Muscle of back (tissue), 11 donors: ENCODE data around the gene LCT. TPM values are rescaled to one million over a fixed set of nuclear protein-coding genes. Genes with fewer than 3 reads are reported as not detected.
"Not testable (repeated sequence)": the region's sequence is repeated elsewhere in the genome, so short reads cannot be mapped to it uniquely, and the experiment has no call there.

Experiments
- DNase-seq, 3 donors: peaks; one replicate each; pipeline versions ENCODE4 v3.0.0 to v3.0.0-alpha.2; 2013
- polyA plus RNA-seq, 10 donors: library from polyadenylated mRNA; unstranded; fragments of 120-200 nt; gene quantifications; one replicate each; pipeline ENCODE4 v1.2.1, GENCODE V29; 2013; ENCODE audit not compliant: insufficient read length in 10 of 10

The LCT gene
- polyA plus RNA-seq, 10 donors, result 0.03 TPM; not detected in 9

DNA sequence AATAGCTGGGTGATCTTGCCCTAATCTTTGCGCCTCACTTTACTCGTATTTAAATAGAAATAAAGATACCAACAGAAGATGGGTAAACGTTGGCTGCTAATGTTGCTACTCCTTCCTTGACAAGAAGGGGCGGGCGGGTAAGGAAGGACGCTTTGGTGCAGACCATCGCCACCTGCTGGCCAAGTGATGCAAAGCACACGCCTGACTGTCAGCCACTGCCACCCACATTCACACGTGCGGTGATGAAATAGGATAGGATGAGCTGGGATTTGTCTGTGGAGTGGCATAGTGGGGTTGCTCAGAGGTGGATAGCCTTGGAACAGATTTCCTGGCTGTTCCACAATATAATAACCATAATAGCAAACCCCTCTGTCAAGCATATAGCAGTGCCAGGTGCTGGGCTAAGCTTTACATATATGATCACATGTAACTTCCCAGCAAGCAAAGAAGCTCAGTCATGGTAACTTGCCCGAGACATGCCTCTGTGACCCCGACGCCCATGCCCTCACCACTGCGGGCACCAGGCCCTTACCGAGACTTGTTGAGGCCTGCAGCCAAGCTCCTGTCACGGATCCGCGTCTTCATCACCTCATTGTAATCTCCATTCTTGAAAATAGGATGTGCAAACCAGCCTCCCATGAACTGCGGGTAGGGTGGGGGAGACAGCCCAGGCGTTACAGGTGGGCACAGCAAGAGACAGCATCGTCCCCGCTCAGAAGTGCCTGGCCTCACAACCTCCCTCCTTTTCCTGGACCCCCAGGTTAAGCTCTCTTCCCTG is 39.3 kb downstream of the LCT start:
- DNase-seq, result peak; percentile 38 to 72 (median 47)

DNA sequence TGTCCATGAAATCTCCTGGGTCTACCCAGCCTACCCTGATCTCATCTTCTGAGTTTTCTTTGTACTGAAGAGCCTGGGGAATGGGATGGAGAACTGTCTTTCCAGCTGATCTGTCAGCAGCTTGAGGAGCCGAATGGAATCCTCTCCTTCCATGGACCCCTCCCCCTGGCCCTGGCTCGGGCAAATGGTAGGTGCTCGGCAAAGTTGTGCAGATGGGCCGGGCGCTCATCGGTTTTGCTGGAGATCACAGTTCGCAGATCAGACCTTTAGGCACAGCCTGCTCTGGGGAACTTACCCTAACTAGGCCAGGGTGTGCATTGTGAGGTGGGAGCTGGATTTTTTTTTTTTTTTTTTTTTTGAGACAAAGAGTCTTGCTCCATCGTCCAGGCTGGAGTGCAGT is 40.4 kb downstream of the LCT start:
- DNase-seq, result no peak

DNA sequence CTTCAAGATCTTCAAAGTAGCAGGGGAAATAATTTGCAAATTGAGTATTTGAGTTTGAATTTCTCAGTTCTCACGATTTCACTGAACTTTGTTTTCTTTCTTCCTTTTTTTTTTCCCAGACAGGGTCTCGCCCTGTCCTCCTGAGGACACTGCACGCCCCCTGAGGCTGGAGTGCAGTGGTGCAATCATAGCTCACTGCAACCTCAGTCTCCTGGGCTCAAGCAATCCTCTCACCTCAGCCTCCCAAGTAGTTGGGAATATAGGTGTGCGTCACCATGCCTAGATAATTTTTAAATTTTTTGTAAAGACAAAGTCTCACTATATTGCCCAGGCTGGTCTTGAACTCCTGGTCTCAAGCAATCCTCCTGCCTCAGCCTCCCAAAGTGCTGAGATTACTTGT is 41.3 kb downstream of the LCT start:
- not testable (repeated sequence) for DNase-seq

DNA sequence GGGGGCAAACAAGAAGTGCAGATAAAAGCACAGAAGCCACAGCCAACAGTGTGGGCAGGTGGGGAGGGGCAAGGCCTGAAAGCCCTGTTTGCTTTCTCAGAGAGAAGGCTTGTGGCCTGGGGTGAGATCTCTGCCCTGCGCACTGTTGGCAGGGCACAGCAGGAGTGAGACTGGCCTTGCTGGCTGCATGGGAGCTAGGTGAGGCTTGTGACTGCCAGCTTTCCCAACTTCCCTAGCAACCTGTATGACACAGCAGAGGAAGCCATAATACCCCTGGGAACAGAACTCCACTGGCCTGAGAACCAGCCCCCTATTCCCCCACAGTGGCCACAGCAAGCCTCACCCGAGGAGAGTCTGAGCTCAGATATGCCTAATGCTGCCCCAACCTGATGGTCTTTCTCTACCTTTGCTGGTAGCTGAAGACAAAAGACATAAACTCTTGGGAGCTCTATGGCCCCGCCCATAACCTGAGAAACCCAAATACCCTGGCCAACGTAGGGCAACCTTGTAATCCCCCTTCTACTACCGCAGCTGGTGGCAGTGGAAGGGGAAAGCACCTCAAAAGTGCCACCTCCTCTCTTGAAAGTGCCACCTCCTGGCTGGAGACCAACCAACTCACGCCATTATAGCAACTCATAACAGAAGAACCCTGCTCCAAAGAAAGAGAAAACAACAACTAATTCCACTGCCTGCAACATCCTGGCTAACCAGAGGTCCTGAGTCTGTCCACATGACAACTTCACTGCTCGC is 44.4 kb downstream of the LCT start:
- no peak for DNase-seq

DNA sequence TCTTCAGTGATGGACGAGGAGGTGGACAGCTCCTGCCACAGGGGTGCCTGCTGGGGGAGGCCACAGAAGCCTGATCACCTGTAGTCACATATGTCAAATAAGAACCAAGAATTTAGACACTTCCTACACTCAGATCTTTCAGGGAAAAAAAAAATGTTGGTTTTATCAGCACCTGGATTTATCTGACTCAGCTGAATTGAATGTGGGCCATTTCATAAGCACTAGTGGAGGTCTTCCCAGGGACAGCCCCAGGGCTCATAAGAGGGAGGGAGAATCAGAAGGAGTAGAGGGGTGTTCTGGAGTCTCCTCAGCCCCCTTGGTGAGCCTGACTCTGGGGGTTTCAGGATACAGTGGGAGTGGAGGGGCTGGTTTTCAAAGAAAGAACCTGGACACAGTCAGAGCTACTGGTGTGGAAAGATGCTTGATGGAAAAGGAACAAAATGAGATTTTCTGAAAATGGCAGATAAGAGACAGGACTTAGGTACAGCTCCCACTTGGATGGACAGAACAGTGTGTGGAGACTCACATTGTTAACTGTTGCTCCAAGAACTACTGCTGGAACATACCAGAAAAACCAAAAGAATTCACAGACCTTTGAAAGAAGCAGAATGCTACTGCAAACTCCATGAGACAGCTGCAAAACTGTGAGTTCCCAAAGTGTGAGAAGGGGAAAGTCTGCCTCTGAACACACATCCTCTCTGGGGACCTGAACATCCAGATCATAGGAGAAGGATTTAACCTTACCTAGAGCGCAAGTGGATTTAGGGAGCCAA is 45.4 kb downstream of the LCT start:
- DNase-seq, result no peak

DNA sequence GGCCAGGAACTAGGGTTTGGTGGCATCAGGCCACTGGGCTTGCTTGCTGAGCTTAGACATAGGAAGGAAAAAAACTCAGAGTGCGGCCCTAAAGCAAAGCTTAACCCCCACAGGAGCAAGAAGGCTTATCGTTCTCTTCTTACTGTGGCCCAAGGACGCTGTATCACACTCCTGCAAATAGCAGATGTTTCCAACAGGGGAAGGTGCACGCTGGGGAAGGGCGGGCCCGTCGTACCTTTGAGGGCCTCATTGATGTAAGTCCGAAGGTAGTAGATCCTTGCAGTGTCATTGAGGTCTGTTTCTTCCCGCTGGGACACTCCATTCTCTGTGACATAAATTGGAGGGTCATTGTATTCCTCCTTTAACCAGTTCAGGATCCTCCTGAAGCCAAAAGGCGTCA is 46.6 kb downstream of the LCT start:
- no peak for DNase-seq

DNA sequence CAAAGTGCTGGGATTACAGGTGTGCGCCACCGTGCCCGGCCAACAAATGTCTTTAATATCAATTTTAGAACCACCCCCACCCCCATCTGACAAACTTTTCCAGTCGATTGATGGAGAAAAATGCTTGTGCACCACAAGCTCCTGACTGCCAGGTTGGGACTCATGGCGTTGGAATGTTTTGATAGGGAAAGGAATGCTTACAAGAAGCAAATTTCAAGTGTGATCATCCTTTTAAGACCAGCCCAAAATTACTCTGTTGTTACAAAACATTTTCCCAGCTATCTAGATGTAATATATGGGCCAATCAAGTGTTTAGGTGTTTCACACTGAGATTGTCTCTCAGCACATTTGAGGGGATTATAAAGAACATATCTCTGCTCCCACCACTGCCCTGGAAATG is 50.2 kb downstream of the LCT start:
- DNase-seq, result peak in 1 of 3 donors; percentile 79

DNA sequence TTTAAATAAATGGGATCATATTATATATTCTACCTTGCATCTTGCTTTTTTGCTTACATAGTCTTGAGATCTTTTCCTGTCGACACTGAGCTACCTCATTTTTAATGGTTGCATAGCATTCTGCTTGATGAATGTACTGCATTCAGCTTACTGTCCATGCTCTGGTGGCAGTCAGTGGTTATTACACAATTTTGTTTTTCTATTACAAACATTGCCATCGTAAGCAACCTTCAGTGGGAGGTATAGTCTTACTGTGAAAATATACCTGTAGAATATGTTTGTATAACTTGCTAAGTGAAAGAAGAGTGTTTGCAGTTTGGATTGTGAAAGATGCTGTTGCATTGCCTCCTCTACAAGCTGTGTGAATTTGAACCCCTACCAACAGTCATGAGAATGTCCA is 52.0 kb downstream of the LCT start:
- DNase-seq, result no peak

DNA sequence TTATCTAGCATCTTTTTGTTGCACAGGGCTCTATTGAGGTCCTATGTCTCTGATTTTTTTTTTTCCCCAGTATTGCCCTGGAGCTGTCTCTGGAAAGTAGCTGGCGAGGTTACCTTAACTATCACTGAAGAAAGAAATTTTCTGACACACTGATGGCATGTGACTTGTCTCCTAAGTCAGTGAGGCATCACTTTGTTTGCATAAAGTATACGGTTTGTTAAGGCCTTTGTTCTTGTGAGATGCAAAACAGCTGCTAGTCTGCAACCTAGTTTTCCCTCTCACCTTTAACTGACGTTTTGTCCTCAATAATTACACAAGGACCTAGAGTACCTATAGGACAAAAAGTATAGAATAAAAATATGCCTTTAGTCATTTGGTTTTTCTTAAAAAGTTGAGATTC is 53.5 kb downstream of the LCT start:
- no peak for DNase-seq

DNA sequence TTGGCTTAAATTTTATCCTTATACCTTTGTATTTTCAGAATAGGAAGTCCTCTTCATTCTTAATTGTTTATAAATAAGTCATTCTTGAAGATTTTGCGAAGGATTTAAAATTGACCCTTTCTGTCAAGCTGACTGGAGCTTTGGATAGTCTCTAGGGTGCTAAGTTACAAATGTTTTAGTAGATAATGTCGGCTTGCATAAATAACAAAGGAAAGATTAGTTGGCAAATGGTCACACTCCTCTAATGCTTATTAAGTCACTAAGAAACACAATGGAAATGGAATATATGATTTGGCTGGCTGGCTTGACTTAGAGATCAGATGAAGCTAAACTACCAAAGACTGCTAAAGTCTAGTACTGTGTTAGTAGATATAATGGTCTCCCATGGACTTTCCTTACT is 54.8 kb downstream of the LCT start:
- DNase-seq, result no peak

DNA sequence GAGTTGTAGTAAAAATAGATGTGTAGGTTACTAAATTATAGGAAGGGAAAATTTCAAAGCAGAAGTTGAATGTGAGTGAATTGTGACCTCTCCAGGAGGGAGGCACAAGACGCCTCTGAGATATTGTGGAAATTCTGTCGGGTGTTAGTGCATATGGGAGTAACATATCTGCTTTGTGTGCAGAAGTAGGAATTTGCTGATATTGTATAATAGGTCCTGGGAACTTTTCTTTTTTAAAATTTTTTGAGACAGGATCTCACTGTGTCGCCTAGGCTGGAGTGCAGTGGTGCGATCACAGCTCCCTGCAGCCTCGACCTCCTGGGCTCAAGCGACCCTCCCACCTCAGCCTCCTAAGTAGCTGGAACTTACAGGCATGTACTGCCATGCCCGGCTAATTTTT is 60.6 kb downstream of the LCT start:
- no peak for DNase-seq

DNA sequence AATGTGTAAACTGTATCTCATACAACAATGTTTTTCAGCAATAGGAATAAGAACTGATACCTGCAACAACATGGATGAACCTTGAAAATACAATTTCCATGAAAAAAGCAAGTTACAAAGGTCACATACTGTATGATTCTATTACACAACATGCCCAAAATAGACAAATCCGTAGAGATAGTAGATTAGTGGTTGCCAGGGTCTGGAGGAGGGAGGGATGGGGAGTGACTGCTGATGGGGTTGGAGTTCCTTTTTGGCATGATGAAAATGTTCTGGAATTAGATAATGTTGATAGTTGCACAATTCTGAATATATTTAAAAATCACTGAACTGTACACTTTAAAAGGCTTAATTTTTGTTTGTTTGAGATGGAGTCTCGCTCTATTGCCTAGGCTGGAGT is 61.6 kb downstream of the LCT start:
- DNase-seq, result peak in 1 of 3 donors; percentile 19

DNA sequence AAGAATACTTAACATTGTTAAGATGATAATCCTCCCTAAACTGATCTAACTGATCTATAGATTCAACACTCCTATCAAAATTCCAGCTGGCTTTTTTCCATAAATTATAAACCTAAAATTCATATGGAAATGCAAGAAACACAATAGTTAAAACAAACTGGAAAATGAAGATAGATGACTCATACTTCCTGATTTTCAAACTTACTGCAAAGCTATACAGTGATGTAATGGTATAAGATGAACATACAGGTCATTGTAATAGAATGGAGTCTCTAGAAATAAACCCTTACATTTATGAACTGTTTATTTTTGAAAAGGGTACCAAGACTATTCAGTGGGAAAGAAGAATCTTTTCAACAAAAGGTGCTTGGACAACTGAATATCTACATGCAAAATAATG is 63.1 kb downstream of the LCT start:
- DNase-seq, result peak in 1 of 3 donors; percentile 14

DNA sequence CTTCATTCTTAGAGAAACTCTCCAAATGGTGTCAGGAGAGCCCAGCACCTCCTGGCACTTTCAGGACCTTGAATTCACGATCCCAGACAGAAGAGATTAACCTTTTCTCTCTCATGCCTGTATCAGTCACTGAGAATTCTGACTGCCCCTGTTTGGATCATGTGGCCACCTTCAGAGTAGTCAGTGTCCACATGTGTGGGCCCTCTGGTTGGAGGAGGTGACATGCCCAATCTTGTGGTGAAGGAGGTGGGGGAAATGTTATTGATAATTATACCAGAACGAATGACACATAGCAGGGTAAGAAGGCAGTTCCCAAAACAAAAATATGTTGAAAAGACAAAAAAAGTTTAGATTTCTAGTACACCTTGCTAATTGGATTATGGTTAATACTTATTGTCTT is 63.7 kb downstream of the LCT start:
- DNase-seq, result no peak

DNA sequence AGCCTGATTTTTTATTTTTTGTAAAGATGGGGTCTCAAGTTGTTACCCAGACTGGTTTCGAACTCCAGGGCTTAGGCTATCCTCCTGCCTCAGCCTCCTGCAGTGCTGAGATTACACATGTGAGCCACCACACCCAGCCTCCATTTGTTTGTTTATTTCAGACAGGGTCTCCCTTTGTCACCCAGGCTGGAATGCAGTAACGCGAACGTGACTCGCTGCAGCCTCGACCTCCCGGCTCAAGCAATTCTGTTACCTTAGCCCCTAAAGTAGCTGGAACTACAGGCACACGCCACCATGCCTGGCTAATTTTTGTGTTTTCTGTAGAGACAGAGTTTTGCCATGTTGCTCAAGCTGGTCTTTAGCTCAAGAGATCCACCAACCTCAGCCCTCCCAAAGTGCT is 68.1 kb downstream of the LCT start:
- no peak for DNase-seq

DNA sequence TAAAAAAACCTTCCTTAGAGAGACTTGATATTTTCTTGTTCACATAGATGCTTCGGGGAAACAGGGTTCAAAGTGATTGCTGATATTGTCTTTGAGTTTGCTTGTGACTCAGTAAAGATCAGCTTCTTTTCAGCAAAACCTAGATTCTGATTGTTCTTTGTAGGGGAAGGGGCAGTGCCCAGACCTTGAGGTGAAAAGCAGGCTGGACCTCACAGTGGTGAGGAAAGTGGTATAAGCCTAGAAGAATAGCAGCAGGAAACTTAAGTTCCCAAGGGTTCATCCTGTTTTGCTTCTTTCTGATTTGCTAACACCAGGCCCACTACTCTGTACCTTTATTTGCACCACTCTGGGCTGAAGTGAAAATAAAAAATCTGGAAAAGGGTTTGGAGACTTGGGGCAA is 74.5 kb downstream of the LCT start:
- no peak for DNase-seq

DNA sequence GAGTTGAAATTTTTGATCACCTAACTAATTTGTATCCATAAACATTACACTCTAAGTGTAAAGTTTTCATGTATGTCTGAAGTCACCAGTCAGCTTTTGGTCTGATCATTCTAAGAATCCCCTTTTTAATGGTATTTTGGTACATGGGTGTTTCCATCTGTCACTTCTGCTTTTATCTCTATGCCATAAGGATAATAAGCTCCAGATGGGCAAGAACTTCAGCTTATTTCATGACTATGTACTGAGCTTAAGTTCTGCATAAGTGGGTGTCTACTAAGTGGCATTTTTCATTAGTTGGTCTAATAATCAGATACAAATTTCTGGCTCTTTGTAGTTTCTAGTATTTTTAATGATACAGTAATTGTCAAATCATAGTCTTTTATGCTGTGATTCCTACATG is 75.0 kb downstream of the LCT start:
- no peak for DNase-seq

DNA sequence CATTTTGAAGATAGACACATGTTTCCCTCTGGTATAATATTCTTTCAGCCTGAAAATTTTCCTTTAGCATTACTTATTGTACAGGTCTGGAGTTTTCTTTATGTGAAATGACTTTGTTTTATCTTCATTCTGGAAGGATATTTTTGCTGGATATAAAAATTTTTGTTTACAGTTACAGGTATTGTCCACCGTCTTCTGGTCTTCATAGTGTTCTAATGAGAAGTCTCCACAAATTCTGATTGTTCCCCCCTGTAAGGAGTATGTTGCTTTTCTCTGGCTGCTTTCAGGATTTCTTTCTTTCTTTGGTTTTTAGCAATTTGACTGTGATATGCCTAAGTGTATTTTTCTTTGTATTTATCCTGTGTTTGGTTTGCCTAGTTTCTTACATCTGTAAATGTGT is 80.3 kb downstream of the LCT start:
- no peak for DNase-seq

DNA sequence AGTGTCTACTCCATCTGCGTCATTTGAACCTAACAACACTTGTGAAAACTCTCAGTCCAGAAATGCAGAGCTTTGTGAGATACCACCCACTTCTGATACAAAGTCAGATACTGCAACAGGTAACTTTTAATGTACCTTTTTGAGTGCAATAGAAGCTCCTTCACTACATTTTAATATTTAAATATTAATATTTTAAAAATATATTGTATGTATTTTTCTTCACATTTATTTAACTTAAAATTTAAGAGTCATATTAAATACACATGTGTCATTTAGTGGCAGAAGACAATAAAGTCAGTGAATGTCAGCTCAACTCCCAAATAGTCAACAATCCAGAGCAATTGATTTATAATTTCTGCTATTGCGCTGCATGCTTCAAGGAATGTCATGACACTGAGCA is 81.4 kb downstream of the LCT start:
- no peak for DNase-seq

DNA sequence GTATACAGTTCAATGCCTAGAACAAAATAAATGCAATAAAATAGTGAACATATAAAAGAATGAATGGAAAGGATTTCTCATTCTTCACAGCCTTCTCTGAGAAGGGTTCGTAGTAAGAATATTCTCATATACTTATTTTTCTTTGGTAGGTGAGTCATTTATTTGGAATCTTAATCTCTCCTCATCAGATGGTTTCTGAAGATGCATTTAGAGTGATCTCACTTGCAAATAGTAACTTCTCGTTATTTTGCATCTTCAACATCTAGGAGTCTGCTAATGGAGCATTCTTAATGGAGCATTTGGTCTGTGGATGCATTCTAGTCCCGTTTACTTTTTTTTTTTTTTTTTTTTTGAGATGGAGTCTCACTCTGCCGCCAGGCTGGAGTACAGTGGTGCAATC is 91.4 kb downstream of the LCT start:
- DNase-seq, result peak in 1 of 3 donors; percentile 55

DNA sequence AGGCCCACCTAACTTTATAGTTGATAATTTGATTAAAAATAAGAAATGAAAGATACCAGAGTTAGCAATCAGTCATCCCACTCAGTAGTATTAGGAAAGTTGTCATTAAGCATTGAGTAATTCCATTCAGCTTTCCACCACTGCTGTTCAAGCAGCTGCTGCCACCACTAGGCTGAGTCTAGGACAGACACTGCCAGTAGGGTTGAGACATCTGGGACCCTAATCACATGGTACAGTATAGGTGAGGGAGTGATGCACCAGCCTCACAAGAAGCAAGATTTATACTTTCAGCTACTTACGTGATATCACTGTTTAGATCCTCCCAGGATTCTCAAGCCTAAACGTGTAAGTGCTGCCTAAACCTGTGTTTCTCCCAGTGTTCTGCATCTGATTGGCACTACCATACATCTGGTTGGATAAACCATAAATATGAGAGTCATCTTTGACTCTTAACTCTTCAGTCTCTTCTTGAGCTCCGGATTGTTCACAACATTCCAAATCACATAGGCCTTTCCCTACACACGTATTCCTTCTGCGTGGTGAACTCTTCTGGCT is 92.1 kb downstream of the LCT start:
- no peak for DNase-seq

DNA sequence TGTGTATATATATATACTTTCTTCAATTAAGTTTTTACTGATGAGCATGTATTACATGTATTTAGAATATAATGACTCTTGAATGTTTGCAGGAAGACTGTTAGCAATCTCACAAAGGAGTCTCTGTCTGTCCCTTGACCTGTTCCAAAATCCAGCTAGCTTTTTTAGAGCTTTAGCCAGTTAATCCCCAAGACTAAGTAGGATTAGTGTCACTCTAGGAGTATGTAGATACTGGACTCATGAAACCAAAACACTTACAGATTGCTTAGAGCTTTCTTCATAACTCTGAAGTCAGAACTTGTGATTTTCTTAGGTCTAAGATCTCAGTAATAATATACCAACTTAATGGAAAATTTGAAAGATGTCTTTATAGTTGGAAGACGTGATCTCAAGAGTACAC is 93.1 kb downstream of the LCT start:
- DNase-seq, result peak in 1 of 3 donors; percentile 11
